SK-N-SH treated with all-trans-retinoic acid at 6 μM for 48 hours (cell line): ENCODE measurements around the gene DNAJC25.

Experiments used
- ISL1 ChIP-seq: fragments of 250-450 bp; sonication (Bioruptor Pico); IDR thresholded peaks from 2 replicates; pipeline ENCODE4 v2.1.2; 2022; ENCODE audit warnings: mild to moderate bottlenecking, moderate library complexity
- PATZ1 ChIP-seq: fragments of 250-450 bp; sonication (Bioruptor Pico); IDR thresholded peaks from 2 replicates; pipeline ENCODE4 v1.8.0; 2020; ENCODE audit warnings: mild to moderate bottlenecking, moderate library complexity, borderline replicate concordance
- SNAI2 ChIP-seq: fragments of 250-450 bp; sonication (Bioruptor Pico); IDR thresholded peaks from 2 replicates; pipeline ENCODE4 v1.5.0; 2020; ENCODE audit warnings: mild to moderate bottlenecking, moderate library complexity
- TSHZ2 ChIP-seq: fragments of 250-450 bp; sonication (Bioruptor Pico); IDR thresholded peaks from 2 replicates; pipeline ENCODE4 v1.5.0; 2020; ENCODE audit warnings: mild to moderate bottlenecking, moderate library complexity
- ZC3H10 ChIP-seq: fragments of 250-450 bp; sonication (Bioruptor Pico); IDR thresholded peaks from 2 replicates; pipeline ENCODE4 v1.5.1; 2021; ENCODE audit warnings: mild to moderate bottlenecking, moderate library complexity
- ZFP30 ChIP-seq: fragments of 450-650 bp; formaldehyde crosslinking; IDR thresholded peaks from 2 replicates; pipeline ENCODE4 v1.5.0; 2022; ENCODE audit warnings: mild to moderate bottlenecking, moderate library complexity
- ZNF8 ChIP-seq: fragments of 450-650 bp; formaldehyde crosslinking; IDR thresholded peaks from 2 replicates; pipeline ENCODE4 v1.5.0; 2020; ENCODE audit warnings: mild to moderate bottlenecking, moderate library complexity

- TF ChIP-seq ZFP30 (CRISPR knock-in tag) (no peak), ZNF8 (CRISPR knock-in tag) (no peak), SNAI2 (CRISPR knock-in tag) (no peak), ZC3H10 (no peak), TSHZ2 (CRISPR knock-in tag) (no peak), PATZ1 (no peak), ISL1 (CRISPR knock-in tag) (no peak)
Observed at GRCh38 chr9:111582888-111583287, 48.2 kb upstream of the DNAJC25 start.
